Panc1 (cell line): ENCODE measurements around the gene PDCD1. TPM values are rescaled to one million over a fixed set of nuclear protein-coding genes. Genes with fewer than 3 reads are reported as not detected.
A peak's percentile ranks its signal among the peaks of the same experiment; 100 is the strongest.

Experiments
- ATAC-seq: fragments of 200-7000 bp; cut with Tn5 transposase; 2 replicates; pipeline ENCODE4 v1.9.1; 2020; ENCODE audit warnings: mild to moderate bottlenecking, moderate library complexity
- BruUV-seq: library from RNA; stranded (reverse); fragments of 400-500 nt; replicated peaks from 2 replicates; lab custom pipeline; 2021; lab: Mats Ljungman, UMichigan
- CTCF ChIA-PET: fragments of 300-600 bp; sonication (Branson Sonifier 250); formaldehyde crosslinking; loops from one replicate; lab custom pipeline; 2022; ENCODE audit warnings: antibody characterized with exemption; lab: Charles Lee
- POLR2A ChIA-PET: fragments of 300-600 bp; sonication (Branson Sonifier 250); formaldehyde crosslinking; loops from one replicate; lab custom pipeline; 2022; ENCODE audit warnings: antibody characterized with exemption; lab: Charles Lee
- DNase-seq: peaks from one replicate; pipeline ENCODE4 v3.0.0-alpha.2; 2010; ENCODE audit warnings: low read depth, low spot score
- H3K27ac ChIP-seq: 2 replicates; pipeline ENCODE4 v1.5.1; 2011; ENCODE audit warnings: mild to moderate bottlenecking, low read length, inconsistent platforms
- H3K27me3 ChIP-seq: fragments of 200-500 bp; sonication (Bioruptor generic); 2 replicates; pipeline ENCODE4 v1.6.0; 2014; ENCODE audit warnings: low read length, inconsistent platforms; ENCODE audit not compliant: control insufficient read depth, insufficient read depth
- H3K36me3 ChIP-seq: fragments of 200-500 bp; sonication (Bioruptor generic); 2 replicates; pipeline ENCODE4 v1.5.1; 2014; ENCODE audit warnings: inconsistent platforms, mild to moderate bottlenecking, low read length, moderate library complexity; ENCODE audit not compliant: control insufficient read depth, insufficient read depth
- H3K4me1 ChIP-seq: 2 replicates; pipeline ENCODE4 v1.5.1; 2011; ENCODE audit warnings: inconsistent platforms, mild to moderate bottlenecking, low read length, moderate library complexity; ENCODE audit not compliant: control insufficient read depth, insufficient read depth
- H3K4me3 ChIP-seq, 2 experiments: 2 replicates each; pipeline ENCODE4 v1.5.1; 2011 to 2012; ENCODE audit warnings: low read depth in 2 of 2, low read length in 2 of 2, mild to moderate bottlenecking in 2 of 2, inconsistent platforms in 1 of 2, moderate library complexity in 1 of 2
- H3K9me3 ChIP-seq: fragments of 200-500 bp; sonication (Bioruptor generic); 2 replicates; pipeline ENCODE4 v1.5.1; 2014; ENCODE audit warnings: low read depth, mild to moderate bottlenecking, inconsistent platforms, low read length, moderate library complexity; ENCODE audit not compliant: control insufficient read depth, insufficient read depth
- CTCF ChIP-seq: fragments of 450-650 bp; IDR thresholded peaks from 2 replicates; pipeline ENCODE4 v1.5.1; 2017; ENCODE audit warnings: mild to moderate bottlenecking
- POLR2AphosphoS5 ChIP-seq: IDR thresholded peaks from 2 replicates; pipeline ENCODE4 v1.6.1; 2012; ENCODE audit warnings: mild to moderate bottlenecking, low read depth, low read length, moderate library complexity
- REST ChIP-seq, 2 experiments: IDR thresholded peaks; 2 replicates each; pipeline ENCODE4 v1.6.1; 2011 to 2012; ENCODE audit warnings: low read depth in 2 of 2, control low read depth in 1 of 2, low read length in 1 of 2, mild to moderate bottlenecking in 1 of 2, moderate library complexity in 1 of 2; ENCODE audit not compliant: insufficient read depth in 1 of 2
- SIN3A ChIP-seq: IDR thresholded peaks from 2 replicates; pipeline ENCODE4 v1.6.1; 2012; ENCODE audit warnings: low read depth, mild to moderate bottlenecking, low read length, moderate library complexity, borderline replicate concordance; ENCODE audit not compliant: insufficient read depth
- TCF7L2 ChIP-seq: IDR thresholded peaks from 2 replicates; pipeline ENCODE4 v1.6.1; 2011; ENCODE audit warnings: mild to moderate bottlenecking, low read depth, low read length, inconsistent platforms
- in situ Hi-C: cut with HindIII; loops from 2 replicates; pipeline ENCODE4 v1.10.0; 2016; ENCODE audit warnings: low sequenced_read_pairs, low pct_unique_long_range_greater_than_20kb
- intact Hi-C: fragments of 100-400 bp; cut with micrococcal nuclease; formaldehyde crosslinking; loops from one replicate; pipeline ENCODE4 v1.10.0; 2022; ENCODE audit not compliant: unreplicated experiment
- total RNA-seq: library from RNA; stranded (reverse); gene quantifications from one replicate; pipeline ENCODE4 v1.2.1, GENCODE V29; 2021; ENCODE audit not compliant: unreplicated experiment

Gene PDCD1
- total RNA-seq, 1 experiment from 2014 or later: 0.15 TPM

- BruUV-seq: no TSS peak
- Histone ChIP-seq H3K27ac (0 out of 2 replicates have a peak overlapping the region, but pooled peaks have one; percentile 48), H3K36me3 (no peaks in the 10 kb centered on the region), H3K9me3 (no peaks in the 10 kb centered on the region), H3K27me3 (no peaks in the 10 kb centered on the region), H3K4me1 (peaks cover 5% of the 10 kb centered on the region; the same call in 1 of the 2 replicates), H3K4me3 (peak overlapping the region; percentile 41 to 57)
- ChIA-PET POLR2A (interaction anchor here (0.8 kb wide), 1 partner anchor 39 kb away, joined by 5 read pairs; no protein-coding TSS in a partner anchor), CTCF (no interaction called here)
- ATAC-seq (peak; percentile 88), DNase-seq (no peak)
- TF ChIP-seq SIN3A: no peak
- TF ChIP-seq POLR2AphosphoS5: no peak
- no peak for TF ChIP-seq REST (IDR thresholded peaks at IDR 0.05; ENCODE audit: insufficient read depth in 1 of 2, low read depth in 2 of 2, low read length in 1 of 2)
- TF ChIP-seq CTCF: no peak
- no peak for TF ChIP-seq TCF7L2
- intact Hi-C loops (no loop called here), in situ Hi-C loops (no loop called here)
Observed at GRCh38 chr2:241844066-241844728, 14.5 kb downstream of the PDCD1 start.

GRCh38 chr2:241843321-241844065 is 15.2 kb downstream of the PDCD1 start:
- Histone ChIP-seq H3K27ac (no peak overlapping the region), H3K4me3 (no peak overlapping the region; a peak in 1 of 4 replicates), H3K9me3 (no peaks in the 10 kb centered on the region), H3K36me3 (no peaks in the 10 kb centered on the region), H3K27me3 (no peaks in the 10 kb centered on the region), H3K4me1 (peaks cover 5% of the 10 kb centered on the region; the same call in 1 of the 2 replicates)
- TF ChIP-seq POLR2AphosphoS5 (no peak), TCF7L2 (no peak), SIN3A (no peak), CTCF (no peak), REST (IDR thresholded peaks at IDR 0.05; ENCODE audit: insufficient read depth in 1 of 2, low read depth in 2 of 2, low read length in 1 of 2) (no peak)
- POLR2A ChIA-PET: interaction anchor here (0.8 kb wide), 1 partner anchor 39 kb away, joined by 5 read pairs; no protein-coding TSS in a partner anchor
- CTCF ChIA-PET: no interaction called here
- DNase-seq: no peak
- no TSS peak for BruUV-seq
- ATAC-seq: peak; percentile 64
- in situ Hi-C loops (no loop called here), intact Hi-C loops (no loop called here)
